Erythroblast (primary cell): ENCODE measurements around the gene SMG7.
"Not testable (repeated sequence)": the region's sequence is repeated elsewhere in the genome, so short reads cannot be mapped to it uniquely, and the experiment has no call there.

Experiments
- DNase-seq, 2 experiments: peaks; one replicate each; lab custom pipeline; 2025; lab: John Stamatoyannopoulos, UW
- GATA1 ChIP-seq: IDR thresholded peaks from 2 replicates; pipeline ENCODE4 v1.6.1; 2011; ENCODE audit warnings: low read depth, mild to moderate bottlenecking, control low read depth, low read length, moderate library complexity
- POLR2A ChIP-seq: IDR thresholded peaks from 2 replicates; pipeline ENCODE4 v1.6.1; 2011; ENCODE audit warnings: mild to moderate bottlenecking, low read length

The SMG7 gene, protein sequence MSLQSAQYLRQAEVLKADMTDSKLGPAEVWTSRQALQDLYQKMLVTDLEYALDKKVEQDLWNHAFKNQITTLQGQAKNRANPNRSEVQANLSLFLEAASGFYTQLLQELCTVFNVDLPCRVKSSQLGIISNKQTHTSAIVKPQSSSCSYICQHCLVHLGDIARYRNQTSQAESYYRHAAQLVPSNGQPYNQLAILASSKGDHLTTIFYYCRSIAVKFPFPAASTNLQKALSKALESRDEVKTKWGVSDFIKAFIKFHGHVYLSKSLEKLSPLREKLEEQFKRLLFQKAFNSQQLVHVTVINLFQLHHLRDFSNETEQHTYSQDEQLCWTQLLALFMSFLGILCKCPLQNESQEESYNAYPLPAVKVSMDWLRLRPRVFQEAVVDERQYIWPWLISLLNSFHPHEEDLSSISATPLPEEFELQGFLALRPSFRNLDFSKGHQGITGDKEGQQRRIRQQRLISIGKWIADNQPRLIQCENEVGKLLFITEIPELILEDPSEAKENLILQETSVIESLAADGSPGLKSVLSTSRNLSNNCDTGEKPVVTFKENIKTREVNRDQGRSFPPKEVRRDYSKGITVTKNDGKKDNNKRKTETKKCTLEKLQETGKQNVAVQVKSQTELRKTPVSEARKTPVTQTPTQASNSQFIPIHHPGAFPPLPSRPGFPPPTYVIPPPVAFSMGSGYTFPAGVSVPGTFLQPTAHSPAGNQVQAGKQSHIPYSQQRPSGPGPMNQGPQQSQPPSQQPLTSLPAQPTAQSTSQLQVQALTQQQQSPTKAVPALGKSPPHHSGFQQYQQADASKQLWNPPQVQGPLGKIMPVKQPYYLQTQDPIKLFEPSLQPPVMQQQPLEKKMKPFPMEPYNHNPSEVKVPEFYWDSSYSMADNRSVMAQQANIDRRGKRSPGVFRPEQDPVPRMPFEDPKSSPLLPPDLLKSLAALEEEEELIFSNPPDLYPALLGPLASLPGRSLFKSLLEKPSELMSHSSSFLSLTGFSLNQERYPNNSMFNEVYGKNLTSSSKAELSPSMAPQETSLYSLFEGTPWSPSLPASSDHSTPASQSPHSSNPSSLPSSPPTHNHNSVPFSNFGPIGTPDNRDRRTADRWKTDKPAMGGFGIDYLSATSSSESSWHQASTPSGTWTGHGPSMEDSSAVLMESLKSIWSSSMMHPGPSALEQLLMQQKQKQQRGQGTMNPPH

GRCh38 chr1:183472488-183473216, at the start of gene SMG7:
SMG7 (plus strand) TSS chr1:183472499; CDS start chr1:183472621, 122 bp downstream.
- TF ChIP-seq GATA1 (no peak), POLR2A (no peak)
- DNase-seq: peak in 1 of 2 experiments; percentile 80

GRCh38 chr1:183423541-183423940, 48.8 kb upstream of the SMG7 start:
- DNase-seq: no peak
- TF ChIP-seq POLR2A: no peak
- no peak for TF ChIP-seq GATA1

GRCh38 chr1:183424691-183425090, 47.6 kb upstream of the SMG7 start:
- DNase-seq: no peak
- TF ChIP-seq GATA1: no peak
- TF ChIP-seq POLR2A: no peak

DNA sequence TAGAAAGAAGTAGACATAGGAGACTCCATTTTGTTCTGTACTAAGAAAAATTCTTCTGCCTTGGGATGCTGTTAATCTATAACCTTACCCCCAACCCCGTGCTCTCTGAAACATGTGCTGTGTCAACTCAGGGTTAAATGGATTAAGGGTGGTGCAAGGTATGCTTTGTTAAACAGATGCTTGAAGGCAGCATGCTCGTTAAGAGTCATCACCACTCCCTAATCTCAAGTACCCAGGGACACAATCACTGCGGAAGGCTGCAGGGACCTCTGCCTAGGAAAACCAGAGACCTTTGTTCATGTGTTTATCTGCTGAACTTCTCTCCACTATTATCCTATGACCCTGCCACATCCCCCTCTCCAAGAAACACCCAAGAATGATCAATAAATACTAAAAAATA, 44.7 kb upstream of the SMG7 start:
- not testable (repeated sequence) for DNase-seq

DNA sequence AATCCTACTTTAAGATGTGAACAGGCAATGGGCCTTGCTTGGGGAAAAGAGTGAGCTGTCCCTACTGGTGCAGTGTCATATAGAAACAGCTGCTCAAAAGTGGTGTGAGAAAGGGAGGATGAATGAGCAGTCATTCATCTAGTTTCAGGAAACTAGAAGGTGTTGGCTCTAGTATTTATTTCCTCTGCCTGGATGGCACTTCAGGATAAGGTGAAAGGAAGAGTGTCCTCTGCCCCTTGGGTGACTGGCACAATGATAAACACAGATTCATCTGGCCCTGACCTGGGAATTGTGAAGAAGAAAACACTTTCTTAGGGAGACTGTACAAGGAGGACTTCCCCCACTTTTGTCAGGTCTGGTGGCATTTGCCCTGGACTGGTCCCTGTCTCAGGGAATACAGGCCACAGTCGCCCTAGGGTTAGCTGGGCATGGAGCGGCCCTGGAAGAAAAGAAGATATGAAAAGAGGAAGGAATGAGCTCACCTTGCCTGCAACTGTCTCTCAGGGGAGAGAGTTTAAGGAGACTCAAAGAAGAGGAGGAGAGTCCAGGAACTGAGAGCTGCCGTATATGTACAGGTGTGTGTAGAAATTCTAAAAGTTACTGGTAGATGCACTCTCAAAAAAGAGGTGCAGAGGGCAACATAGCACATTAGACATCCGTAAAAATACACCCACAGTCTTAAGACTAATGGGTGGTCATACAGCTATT, 40.3 kb upstream of the SMG7 start:
- TF ChIP-seq GATA1 (no peak), POLR2A (no peak)
- no peak for DNase-seq

GRCh38 chr1:183432548-183432875, 39.8 kb upstream of the SMG7 start:
- TF ChIP-seq POLR2A: no peak

DNA sequence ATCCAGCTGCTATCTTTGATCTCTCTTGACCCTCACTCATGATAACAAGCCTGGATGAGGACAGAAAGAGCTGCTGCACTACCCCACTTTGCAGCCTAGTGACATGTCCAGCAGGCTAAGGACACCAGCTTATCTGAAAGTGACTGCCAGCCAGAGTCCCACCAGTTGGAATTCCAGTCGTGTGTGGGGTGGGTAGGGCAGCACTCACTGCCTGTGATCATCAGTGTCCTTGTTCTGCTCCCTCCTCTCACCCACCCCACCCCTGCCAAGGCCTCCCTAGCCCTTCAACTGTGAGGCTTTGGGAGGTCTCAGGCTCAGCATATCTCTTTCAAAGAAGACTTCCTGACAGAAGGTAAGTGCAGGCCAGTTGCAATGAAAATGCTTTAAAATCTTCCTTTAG, 38.6 kb upstream of the SMG7 start:
- no peak for TF ChIP-seq GATA1
- no peak for TF ChIP-seq POLR2A
- DNase-seq: no peak

More at GRCh38 chr1:183432548-183432875, 39.8 kb upstream of the SMG7 start:
- no peak for DNase-seq

GRCh38 chr1:183435497-183435896, 36.8 kb upstream of the SMG7 start:
- DNase-seq: no peak
- TF ChIP-seq POLR2A (no peak), GATA1 (no peak)

GRCh38 chr1:183438060-183438459, 34.2 kb upstream of the SMG7 start:
- no peak for TF ChIP-seq GATA1
- no peak for TF ChIP-seq POLR2A
- DNase-seq: no peak

DNA sequence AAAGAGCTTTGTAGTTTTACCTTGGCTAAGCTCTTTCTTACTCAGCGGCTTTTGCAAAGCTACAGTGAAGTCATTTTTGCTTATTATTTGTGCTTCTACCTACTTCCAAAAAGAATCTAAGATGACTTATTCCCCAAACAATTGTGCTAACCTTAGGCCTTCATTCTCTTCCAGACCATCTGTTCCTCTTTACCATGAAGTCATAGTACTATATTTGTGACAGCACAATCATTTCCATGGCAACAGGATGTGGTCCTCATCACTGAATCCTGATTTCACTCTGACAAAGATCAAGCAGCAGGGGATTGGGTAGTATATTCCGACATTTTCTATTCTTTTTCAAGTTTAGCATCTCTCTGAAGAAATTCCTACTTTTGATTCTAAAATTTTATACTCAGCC, 29.3 kb upstream of the SMG7 start:
- DNase-seq: no peak
- TF ChIP-seq POLR2A (no peak), GATA1 (no peak)

DNA sequence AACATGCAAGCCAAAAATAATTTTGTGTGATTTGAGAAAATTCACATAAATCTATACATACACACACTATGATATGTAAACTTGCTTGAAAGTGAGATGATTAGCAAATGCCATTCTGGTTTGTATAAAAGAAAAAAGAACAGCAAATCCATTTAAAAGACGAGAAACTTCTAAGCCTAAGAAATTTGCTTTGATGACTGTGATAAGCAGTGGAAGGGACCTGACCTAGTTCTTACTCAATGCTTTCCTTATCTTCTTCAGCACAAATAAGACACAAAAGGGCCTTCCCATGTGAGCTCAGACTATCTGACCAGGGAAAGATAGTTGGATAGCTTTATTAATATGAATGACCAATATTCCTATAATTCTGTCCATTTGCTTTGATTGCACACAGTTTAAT, 28.8 kb upstream of the SMG7 start:
- DNase-seq: no peak
- TF ChIP-seq POLR2A (no peak), GATA1 (no peak)

GRCh38 chr1:183444243-183444642, 28.1 kb upstream of the SMG7 start:
- no peak for DNase-seq
- TF ChIP-seq GATA1 (no peak), POLR2A (no peak)

GRCh38 chr1:183449223-183449770, 23.0 kb upstream of the SMG7 start:
- TF ChIP-seq GATA1: no peak
- no peak for TF ChIP-seq POLR2A
- DNase-seq: no peak
